GM13976 (cell line): Measurements from ENCODE around the gene FILIP1.

ENCODE experiments used
- DNase-seq: peaks from one replicate; pipeline ENCODE4 v3.0.0; 2012; ENCODE audit warnings: low spot score
- CTCF ChIP-seq: IDR thresholded peaks from 2 replicates; pipeline ENCODE4 v1.5.1; 2012; ENCODE audit warnings: borderline replicate concordance, mild to moderate bottlenecking; ENCODE audit not compliant: insufficient read depth; ENCODE audit errors: extremely low read depth, missing control alignments, control extremely low read depth
- in situ Hi-C: fragments of 300-500 bp; cut with MboI; formaldehyde crosslinking; loops from one replicate; pipeline ENCODE4 v1.12.0; 2022; ENCODE audit warnings: low sequenced_read_pairs, mixed read lengths, inconsistent platforms; ENCODE audit not compliant: unreplicated experiment

Gene FILIP1

DNA sequence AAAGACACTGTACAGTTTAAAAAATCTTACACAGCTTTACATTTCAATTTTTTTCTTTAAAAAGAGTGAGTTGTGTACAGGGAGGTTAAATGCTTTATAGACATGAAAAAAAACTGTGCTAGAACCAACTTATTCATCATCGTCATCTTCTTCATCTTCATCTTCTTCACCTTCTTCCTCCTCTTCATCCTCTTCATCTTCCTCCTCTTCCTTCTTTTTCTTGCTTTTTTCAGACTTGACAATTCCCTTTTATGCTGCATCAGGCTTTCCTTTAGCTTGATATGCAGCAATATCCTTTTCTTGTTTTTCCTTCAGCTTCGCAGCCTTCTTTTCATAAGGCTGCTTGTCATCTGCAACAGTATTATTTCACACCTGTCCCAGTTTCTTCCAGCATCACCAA is 174.7 kb downstream of the FILIP1 start:
- in situ Hi-C loops = no loop called here
- TF ChIP-seq CTCF = no peak
- no peak for DNase-seq

- no peak for TF ChIP-seq CTCF
- in situ Hi-C loops = no loop called here
- no peak for DNase-seq
These were observed 175.9 kb downstream of the FILIP1 start for GRCh38 chr6:75317503-75318206.

DNA sequence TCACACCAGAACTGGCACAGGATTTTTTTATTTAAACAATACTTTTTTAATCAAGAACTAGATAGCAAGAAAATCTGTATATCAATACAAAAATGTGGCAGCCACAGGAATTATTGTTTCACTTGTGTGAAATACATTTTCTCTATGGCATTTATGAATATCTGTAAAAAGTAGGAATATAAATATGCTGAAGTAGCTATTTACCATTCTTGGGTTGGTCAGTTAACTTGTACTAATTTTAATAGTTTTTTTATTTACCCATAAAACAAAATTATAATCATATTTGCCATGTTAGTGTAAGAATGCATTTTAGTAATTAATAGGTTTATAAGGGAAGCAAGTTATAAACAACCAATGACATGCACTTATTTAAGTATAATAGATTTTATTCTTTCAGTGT is 177.6 kb downstream of the FILIP1 start:
- TF ChIP-seq CTCF = no peak
- in situ Hi-C loops = no loop called here
- no peak for DNase-seq

DNA sequence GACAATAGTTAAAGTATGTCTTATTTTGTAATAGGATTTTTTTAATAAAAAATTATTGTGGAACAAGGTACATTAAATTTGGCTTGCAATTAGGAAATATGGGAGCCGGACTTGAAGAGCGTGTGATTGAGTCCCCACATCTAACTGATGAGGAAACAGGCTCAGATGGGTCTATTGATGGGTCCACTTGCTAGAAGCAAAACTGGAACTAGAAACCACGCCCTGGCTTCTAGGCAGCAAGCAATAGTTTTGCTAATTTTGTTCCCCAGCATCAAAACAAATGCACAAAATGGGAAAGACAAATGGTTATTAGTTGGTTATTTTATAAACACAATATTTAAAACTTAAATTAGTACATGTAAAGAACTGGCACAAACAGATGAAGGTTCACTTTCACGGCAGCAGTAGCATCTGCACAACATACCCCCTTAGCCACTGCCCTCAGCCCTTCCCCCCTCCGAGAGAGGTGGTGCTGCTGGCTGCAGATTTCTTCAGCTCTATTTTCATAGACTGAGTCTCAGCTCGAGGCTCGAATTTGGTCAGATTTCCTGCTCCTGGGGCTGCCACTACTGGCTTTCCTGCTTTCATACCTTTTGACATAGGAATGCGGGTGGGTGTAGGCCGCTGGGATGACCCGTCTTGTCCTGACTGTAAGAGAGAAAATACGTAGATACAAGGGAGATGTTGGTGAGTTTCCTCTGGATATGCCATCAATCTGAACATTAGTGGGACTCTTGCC is 185.2 kb downstream of the FILIP1 start:
- DNase-seq = no peak
- in situ Hi-C loops = no loop called here
- TF ChIP-seq CTCF = no peak

GRCh38 chr6:75307364-75308004 is 186.1 kb downstream of the FILIP1 start:
- in situ Hi-C loops = no loop called here
- no peak for DNase-seq

More at GRCh38 chr6:75307364-75308004, 186.1 kb downstream of the FILIP1 start:
- no peak for TF ChIP-seq CTCF
